T-helper 2 cell treated with Interferon-gamma antibody and Interleukin-4, amounts not matched to agents 100 ng/mL and 5 ng/mL, for 36 hours (primary cell): Measurements from ENCODE around the gene PDHX. TPM values are rescaled to one million over a fixed set of nuclear protein-coding genes. Genes with fewer than 3 reads are reported as not detected.

ENCODE experiments used
- intact Hi-C: fragments of 100-400 bp; cut with micrococcal nuclease; formaldehyde crosslinking; loops from one replicate; pipeline ENCODE4 v1.15.1; 2023
- total RNA-seq: library from RNA; stranded (reverse); gene quantifications from 2 replicates; pipeline ENCODE4 v1.2.3, GENCODE V29; 2022

Gene PDHX
- total RNA-seq, 1 donor from 2014 or later: 24.0 TPM

DNA sequence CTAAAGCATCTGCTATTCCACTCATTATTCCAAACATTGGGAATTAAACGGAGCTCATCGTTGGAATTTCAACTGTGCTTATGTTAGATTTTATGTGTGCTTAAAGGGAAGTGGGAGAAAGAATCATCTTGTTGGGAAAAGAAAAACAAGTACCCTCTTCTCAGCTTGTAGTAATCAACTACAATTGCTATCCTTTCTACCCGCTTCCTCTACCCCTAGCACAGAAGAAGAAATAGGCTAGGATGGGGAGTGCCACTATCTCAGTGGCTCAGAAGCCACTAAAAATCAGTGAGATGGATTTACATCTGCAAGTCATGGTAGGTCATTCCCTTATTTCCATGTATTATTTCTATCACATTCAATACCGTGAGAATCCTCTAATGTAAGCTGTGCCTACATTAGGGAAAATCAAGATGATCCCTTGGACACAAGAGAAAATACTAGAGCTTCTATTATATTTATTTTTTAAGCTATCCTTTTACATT, 124.7 kb downstream of the PDHX start:
- intact Hi-C loops: loop anchor here (2.0 to 10.0 kb wide), 2 partner anchors 42 to 304 kb away; no protein-coding TSS in a partner anchor

DNA sequence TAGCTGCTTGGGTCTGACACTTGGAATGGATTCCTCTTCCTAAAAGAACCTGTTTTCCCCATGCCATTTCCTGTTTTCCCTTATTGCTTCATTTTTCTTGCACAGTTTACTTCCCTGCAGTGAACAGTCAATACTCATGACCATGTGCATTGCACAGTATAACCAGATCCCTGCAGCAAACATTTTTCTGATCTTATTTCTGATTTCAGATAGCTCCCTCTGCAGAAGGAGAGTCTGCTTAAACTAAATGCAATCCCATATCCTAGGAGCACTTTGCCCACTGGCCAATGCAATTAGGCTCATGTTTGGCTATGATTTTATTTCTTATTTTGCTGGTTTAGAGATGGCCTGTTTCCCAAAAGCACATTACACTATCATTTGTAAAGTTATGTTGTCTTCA, 125.8 kb downstream of the PDHX start:
- intact Hi-C loops: loop anchor here (10.0 kb wide), 1 partner anchor 303 kb away; no protein-coding TSS in a partner anchor

DNA sequence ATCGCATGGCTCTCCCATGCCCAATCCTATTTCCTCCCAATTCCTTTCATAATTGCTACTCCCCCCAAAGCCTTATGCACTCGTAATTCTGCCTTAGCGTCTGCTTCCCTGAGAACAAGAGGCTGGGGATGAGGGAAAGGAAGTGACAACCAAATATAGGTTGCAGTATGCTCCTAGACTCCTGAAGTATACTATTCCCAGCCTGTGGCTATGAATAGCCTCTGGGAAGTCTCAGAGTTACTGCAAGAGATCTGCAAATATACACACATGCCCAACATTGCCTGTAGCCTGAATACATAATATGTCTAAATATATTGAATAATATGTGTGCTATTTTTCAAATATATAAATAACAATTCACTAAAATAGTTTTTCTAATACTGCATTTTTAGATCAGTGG, 126.5 kb downstream of the PDHX start:
- intact Hi-C loops: loop anchor here (10.0 kb wide), 1 partner anchor 302 kb away; no protein-coding TSS in a partner anchor

DNA sequence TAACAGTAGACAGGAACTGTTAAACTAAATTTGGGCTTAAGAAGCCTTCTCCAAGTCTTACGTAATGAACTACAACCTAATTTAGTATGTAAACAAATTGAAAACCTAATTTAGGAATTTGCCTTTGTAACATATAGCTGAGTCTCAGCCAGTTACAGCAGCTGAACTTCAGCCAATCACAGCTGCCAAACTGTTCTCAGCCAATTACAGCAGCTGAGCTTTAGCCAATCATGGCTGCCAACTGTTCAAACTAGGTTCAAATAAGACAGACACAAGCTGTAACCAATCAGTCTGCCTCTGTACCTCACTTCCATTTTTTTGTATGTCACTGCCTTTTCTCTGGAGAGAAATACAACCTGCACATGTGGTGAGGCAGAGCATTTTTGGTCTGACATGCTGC, 127.5 kb downstream of the PDHX start:
- intact Hi-C loops: loop anchor here (10.0 kb wide), 1 partner anchor 301 kb away; no protein-coding TSS in a partner anchor

DNA sequence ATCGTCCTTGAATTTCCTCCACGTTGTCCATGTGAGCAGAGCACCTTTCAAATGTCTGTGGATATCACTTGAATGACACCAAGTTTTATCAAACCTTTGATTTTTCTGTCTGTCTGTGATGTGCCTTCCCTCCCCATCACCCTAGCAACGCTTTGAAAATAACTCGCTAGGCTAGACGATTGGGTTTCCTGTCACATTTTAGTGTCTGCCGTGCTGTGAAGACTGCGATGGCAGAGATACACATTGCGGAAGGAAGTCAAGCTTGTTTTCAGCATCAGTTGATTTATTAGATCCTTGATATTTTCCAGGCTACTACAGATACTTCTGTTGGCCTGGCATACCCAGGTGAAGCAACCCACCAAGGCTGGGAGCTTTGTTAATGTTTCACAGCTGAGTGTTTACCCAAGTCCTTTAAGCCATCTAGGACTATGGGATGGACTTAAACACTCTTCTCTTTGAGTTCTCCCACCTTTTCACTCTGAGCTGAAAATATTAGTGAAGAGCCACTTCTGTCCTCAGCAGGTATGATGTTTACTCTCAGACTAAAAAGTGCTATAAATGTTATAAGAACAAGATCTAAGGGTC, 128.9 kb downstream of the PDHX start:
- intact Hi-C loops: loop anchor here (1.0 to 10.0 kb wide), 6 partner anchors 33 to 299 kb away; no protein-coding TSS in a partner anchor

Other genes starting within 250 kb of the PDHX start
- 24.9 and 26.7 TPM in 2 replicates for gene APIP, start 239 bp upstream of the PDHX start, total RNA-seq
- 294 and 296 TPM in 2 replicates for gene CD44, start 222.6 kb downstream of the PDHX start, total RNA-seq